ENCODE results near the gene CCDC51. TPM values are rescaled to one million over a fixed set of nuclear protein-coding genes. Genes with fewer than 3 reads are reported as not detected.
"Not testable (repeated sequence)": the region's sequence is repeated elsewhere in the genome, so short reads cannot be mapped to it uniquely, and the experiment has no call there.

The CCDC51 gene
- total RNA-seq, 1 donor from 2014 or later = 55.3 TPM

GRCh38 chr3:48476426-48477053 lies 36.6 kb upstream of the CCDC51 start:
- Histone ChIP-seq H3K36me3 (ENCODE audit: control insufficient read depth, insufficient read depth, low read length) (peaks cover 2% of the 10 kb centered on the region), H3K4me3 (ENCODE audit: low read depth, low read length) (no peak overlapping the region), H3K27me3 (ENCODE audit: control insufficient read depth, insufficient read depth, low read length) (no peaks in the 10 kb centered on the region)
- TF ChIP-seq CTCF (IDR thresholded peaks at IDR 0.05; ENCODE audit: insufficient read depth, low read length, severe bottlenecking) = no peak
- DNase-seq (ENCODE audit: low read depth) (no peak), FAIRE-seq (no peak)

DNA sequence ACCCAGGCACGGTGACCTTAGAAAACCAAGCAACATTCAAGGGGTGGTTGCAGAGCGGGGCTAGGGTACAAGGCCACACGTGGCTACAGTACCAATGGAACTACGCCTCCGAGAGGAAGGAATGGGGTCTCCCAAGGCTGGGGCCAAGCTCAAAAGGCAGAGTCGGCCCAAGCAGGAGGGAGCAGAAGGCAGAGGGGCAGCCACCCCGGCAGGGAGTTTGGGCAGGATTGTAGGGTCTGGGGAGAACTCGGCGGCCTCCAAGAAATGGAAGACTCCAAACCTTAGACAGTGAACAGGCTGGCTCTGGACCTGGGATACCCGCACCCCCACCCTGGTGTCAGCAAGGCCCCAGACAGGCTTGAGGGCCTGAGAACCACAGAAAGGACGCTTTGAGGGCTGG lies 35.3 kb upstream of the CCDC51 start:
- Histone ChIP-seq H3K27me3 (ENCODE audit: control insufficient read depth, insufficient read depth, low read length) (no peaks in the 10 kb centered on the region), H3K36me3 (ENCODE audit: control insufficient read depth, insufficient read depth, low read length) (peaks cover 4% of the 10 kb centered on the region), H3K4me3 (ENCODE audit: low read depth, low read length) (no peak overlapping the region)
- TF ChIP-seq CTCF (IDR thresholded peaks at IDR 0.05; ENCODE audit: insufficient read depth, low read length, severe bottlenecking) = no peak
- DNase-seq (ENCODE audit: low read depth) (no peak), FAIRE-seq (no peak)

DNA sequence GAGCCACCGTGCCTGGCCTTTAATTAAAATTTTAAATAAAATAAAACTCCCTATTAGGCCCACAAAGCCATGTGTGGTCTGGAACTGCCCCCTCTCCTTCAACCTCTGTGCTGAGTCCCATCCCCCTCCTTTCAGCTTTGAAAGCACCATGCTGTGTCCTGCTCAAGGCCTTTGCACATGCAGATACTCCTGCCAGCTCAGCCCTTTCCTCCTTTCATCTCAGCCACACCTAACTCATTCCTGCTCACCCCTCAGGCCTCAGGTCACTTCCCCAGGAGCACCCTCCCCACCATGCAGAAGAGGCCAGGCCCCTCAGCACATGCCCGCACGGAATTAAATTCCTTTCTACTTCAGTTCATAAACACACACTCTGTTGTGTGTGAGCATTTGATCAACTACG lies 34.7 kb upstream of the CCDC51 start:
- Histone ChIP-seq H3K4me3 (ENCODE audit: low read depth, low read length) (no peak overlapping the region), H3K27me3 (ENCODE audit: control insufficient read depth, insufficient read depth, low read length) (no peaks in the 10 kb centered on the region), H3K36me3 (ENCODE audit: control insufficient read depth, insufficient read depth, low read length) (peaks cover 8% of the 10 kb centered on the region)
- no peak for FAIRE-seq
- TF ChIP-seq CTCF (IDR thresholded peaks at IDR 0.05; ENCODE audit: insufficient read depth, low read length, severe bottlenecking) = no peak
- no peak for DNase-seq (ENCODE audit: low read depth)

DNA sequence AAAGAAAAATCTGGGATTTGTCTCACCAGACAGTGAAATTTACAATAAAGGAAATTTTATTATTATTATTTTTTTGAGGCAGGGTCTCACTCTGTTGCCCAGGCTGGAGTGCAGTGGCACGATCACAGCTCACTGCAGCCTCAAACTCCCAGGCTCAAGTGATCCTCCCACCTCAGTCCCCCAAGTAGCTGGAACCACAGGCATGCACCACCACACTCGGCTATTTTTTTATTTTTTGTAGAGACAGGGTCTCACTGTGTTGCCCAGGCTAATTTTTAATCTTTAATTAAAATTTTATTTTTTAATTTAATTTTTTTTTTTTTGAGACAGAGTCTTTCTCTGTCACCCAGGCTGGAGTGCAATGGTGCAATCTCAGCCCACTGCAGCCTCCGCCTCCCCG lies 34.1 kb upstream of the CCDC51 start:
- not testable (repeated sequence) for DNase-seq (ENCODE audit: low read depth); FAIRE-seq
- H3K36me3 ChIP-seq (ENCODE audit: control insufficient read depth, insufficient read depth, low read length) = peaks cover 13% of the 10 kb centered on the region

DNA sequence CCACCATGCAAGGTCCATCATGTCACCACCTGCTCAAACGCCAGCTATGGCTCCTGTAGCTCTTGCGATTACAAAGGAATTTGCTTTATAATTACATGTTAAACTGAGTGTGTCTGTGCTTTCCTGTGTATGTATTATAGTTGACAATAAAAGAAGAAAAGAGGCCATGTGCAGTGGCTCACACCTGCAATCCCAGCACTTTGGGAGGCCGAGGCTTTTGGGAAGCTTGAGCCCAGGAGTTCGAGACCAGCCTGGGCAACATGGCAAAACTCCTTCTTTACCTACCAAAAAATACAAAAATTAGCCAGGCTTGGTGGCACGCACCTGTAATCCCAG lies 33.7 kb upstream of the CCDC51 start:
- no peak for TF ChIP-seq CTCF (IDR thresholded peaks at IDR 0.05; ENCODE audit: insufficient read depth, low read length, severe bottlenecking)
- no peaks in the 10 kb centered on the region for H3K27me3 ChIP-seq (ENCODE audit: control insufficient read depth, insufficient read depth, low read length)
- H3K36me3 ChIP-seq (ENCODE audit: control insufficient read depth, insufficient read depth, low read length) = peaks cover 14% of the 10 kb centered on the region
- DNase-seq (ENCODE audit: low read depth) (no peak), FAIRE-seq (no peak)
- H3K4me3 ChIP-seq (ENCODE audit: low read depth, low read length) = no peak overlapping the region

More for the DNA sequence above, 34.1 kb upstream of the CCDC51 start:
- not testable (repeated sequence) for H3K4me3 ChIP-seq (ENCODE audit: low read depth, low read length); H3K27me3 ChIP-seq (ENCODE audit: control insufficient read depth, insufficient read depth, low read length)

DNA sequence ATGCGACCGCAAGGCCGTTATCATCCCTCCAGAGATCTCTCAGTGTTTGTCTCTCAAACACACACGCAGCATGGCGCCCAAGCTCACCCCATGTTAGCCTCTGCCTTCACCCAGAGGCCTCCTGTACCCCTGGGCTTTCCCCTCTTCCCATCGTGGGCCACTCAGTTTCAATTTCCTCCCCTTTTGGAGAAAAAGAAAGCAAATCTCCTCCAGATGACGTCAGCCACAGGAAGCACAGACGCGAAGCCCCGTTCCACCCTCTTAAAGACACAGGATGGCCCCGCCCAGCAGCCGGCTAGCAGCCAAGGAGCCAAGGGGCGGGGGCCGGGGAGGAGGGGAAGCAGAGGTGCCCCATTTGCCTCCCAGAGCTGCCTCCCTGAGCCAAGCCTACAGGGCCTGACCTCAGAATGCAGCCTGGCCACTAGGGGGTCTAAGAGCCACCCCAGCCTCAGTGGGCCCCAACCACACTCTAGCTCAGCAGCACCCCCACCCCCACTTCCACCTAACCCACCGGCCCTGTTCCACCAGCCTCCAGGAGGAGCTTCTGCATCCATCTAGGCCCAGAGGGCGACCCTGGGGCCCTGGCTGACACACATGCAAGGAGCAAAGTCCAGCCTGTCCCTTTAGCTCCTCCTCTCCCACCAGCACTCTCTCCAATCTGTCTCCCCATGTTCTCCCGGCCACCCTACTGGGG lies 33.2 kb upstream of the CCDC51 start:
- peak overlapping the region; percentile 55 for H3K4me3 ChIP-seq (ENCODE audit: low read depth, low read length)
- H3K36me3 ChIP-seq (ENCODE audit: control insufficient read depth, insufficient read depth, low read length) = peaks cover 14% of the 10 kb centered on the region
- FAIRE-seq (no peak), DNase-seq (ENCODE audit: low read depth) (peak; percentile 78)
- TF ChIP-seq CTCF (IDR thresholded peaks at IDR 0.05; ENCODE audit: insufficient read depth, low read length, severe bottlenecking) = peak; percentile 45
- H3K27me3 ChIP-seq (ENCODE audit: control insufficient read depth, insufficient read depth, low read length) = no peaks in the 10 kb centered on the region
